HG02571 (cell line): Measurements from ENCODE around the gene SRPRA.
A peak's percentile ranks its signal among the peaks of the same experiment; 100 is the strongest.
"Not testable (repeated sequence)": the region's sequence is repeated elsewhere in the genome, so short reads cannot be mapped to it uniquely, and the experiment has no call there.

Experiments
- ATAC-seq: cut with Tn5 transposase; IDR thresholded peaks from one replicate; pipeline ENCODE4 v1.9.1; 2021; ENCODE audit warnings: mild to moderate bottlenecking, moderate library complexity; ENCODE audit not compliant: unreplicated experiment

Gene SRPRA

GRCh38 chr11:126284829-126285228, 16.1 kb upstream of the SRPRA start:
- ATAC-seq, result no peak

- peak; percentile 63 for ATAC-seq
These were observed 14.3 kb upstream of the SRPRA start, which contains the start of gene TIRAP for GRCh38 chr11:126282736-126283591. Gene TIRAP, plus strand, starts transcription at chr11:126283093. Its CDS starts 7,802 bp downstream, at chr11:126290895.

DNA sequence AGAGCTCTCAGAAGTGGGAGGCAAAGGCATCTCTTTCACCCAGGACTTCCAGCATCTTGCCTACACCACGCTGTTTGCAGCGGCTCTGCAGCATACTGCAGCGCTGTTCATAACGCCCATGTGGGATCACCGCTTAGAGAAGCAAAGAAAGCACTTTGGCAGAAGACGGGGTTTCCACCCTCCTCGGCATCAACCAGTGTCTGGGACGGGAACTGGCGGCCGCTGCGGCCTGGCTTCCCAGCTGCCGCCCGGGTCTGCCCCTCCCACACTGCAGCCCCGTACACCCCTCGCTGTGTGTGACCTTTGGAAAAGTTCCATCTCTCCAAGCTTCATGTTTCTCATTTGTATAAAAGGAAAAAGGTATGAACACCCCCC, 13.7 kb upstream of the SRPRA start:
- ATAC-seq, result no peak

GRCh38 chr11:126281666-126282175, 13.0 kb upstream of the SRPRA start:
- ATAC-seq, result no peak

GRCh38 chr11:126281245-126281644, 12.6 kb upstream of the SRPRA start:
- ATAC-seq, result no peak

- ATAC-seq, result no peak
These were observed 11.9 kb upstream of the SRPRA start for GRCh38 chr11:126280595-126280994.

- no peak for ATAC-seq
These were observed 10.5 kb upstream of the SRPRA start for GRCh38 chr11:126279191-126279590.

DNA sequence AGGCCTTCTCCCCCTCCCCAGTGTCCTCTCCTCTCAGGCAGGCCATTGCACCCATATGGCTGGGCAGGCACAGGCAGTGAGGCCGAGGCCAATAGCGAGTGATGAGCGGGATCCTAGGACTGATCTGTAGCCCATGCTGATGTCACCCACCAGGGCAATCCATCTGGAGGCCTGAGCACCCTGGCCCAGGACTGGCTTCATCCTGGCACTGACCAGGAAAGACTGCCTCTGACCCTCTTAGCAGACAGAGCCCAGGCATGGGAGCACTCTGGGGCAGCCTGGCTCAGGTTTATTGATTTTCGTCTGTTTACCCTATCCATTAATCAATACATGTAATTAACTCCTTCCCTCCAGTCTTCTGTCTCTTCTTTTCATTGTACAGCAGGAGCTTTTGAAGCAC, 9.1 kb upstream of the SRPRA start:
- no peak for ATAC-seq

- ATAC-seq, result no peak
These were observed 8.6 kb upstream of the SRPRA start for GRCh38 chr11:126277322-126277721.

DNA sequence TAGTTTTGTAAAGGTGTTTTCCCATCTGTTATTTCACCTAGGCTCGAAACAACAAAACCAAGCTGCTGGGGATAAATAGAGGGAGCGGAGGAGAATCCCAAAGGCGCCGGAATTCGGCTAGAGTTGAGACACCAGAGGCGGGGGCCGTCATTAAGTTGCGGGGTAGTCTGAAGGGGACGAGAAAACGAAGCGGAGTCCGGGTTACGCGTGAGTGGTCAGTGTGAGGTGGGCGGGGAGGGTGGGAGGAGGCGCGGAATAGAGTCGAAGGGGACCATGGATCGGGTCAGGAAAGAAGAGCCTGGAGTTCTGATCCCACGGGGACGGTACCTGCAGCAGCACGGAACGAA, 361 bp downstream of the SRPRA start:
- ATAC-seq, result peak; percentile 0

DNA sequence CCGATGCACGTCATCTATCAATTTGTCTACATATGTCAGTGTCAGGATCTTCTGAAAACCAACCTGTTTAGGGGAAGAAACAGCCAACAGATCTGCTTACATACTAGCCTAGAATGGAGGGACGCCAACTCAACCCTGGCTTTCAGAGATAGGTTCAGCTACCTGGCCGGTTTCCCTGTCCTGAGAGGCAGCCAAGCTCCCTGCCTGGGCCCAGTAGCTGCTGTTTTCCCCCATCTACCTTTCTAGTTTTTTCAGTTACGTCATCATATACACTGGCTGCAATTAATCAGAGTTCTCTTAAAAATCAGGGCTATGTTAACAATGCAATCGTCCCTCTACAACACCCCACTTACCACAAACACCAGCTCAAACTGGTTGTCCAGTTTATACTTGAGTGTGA, 1.0 kb downstream of the SRPRA start:
- ATAC-seq, result no peak

DNA sequence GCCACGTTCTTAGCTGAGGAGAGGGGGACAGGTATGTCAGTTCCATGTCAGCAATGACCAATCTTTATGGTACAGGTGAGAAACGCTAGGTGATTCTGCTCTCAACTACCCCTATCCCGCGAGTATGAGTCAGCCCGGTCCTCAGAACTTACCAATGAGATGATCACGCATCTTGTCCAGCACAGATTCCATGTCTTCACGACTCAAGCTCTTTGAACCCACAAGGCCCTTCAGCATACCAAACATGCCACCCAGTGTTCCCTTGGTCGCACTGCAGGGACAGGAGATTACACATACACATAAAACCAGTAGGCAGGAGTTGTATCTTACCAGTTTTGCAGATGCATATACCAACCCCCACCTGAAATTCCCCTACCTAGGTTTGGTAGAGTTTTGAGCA, 2.9 kb downstream of the SRPRA start:
- ATAC-seq, result no peak

GRCh38 chr11:126263489-126263888, 5.2 kb downstream of the SRPRA start:
- ATAC-seq, result no peak

GRCh38 chr11:126262216-126262615, 6.5 kb downstream of the SRPRA start:
- no peak for ATAC-seq

- no peak for ATAC-seq
These were observed 10.9 kb downstream of the SRPRA start for GRCh38 chr11:126257764-126258163.

DNA sequence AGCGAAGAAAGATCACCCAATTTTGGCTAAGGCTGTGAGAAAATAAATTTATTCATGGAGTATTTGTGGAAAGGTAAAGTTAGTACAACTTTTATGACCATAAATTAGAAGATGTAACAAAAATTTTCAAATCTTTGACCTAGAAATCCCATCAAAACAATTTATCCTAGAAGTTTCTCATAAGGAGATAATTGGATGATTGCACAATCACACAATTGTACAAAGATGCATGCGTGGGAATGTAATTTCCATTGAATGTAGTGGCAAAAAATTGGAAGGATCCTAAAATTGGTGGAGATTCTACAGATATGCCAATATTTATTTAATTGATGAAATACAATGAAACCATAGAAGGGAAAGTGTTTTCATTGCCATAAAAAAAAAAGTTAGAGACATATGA, 11.6 kb downstream of the SRPRA start:
- no peak for ATAC-seq

GRCh38 chr11:126256216-126256615, 12.5 kb downstream of the SRPRA start:
- ATAC-seq, result no peak

- not testable (repeated sequence) for ATAC-seq
These were observed 13.2 kb downstream of the SRPRA start for GRCh38 chr11:126255507-126255906.

GRCh38 chr11:126254819-126255218, 13.9 kb downstream of the SRPRA start:
- ATAC-seq, result no peak

GRCh38 chr11:126253265-126253664, 15.4 kb downstream of the SRPRA start:
- ATAC-seq, result no peak

- ATAC-seq, result no peak
These were observed 22.1 kb downstream of the SRPRA start for GRCh38 chr11:126246636-126247035.

- ATAC-seq, result no peak
These were observed 35.3 kb downstream of the SRPRA start for GRCh38 chr11:126233391-126233790.

DNA sequence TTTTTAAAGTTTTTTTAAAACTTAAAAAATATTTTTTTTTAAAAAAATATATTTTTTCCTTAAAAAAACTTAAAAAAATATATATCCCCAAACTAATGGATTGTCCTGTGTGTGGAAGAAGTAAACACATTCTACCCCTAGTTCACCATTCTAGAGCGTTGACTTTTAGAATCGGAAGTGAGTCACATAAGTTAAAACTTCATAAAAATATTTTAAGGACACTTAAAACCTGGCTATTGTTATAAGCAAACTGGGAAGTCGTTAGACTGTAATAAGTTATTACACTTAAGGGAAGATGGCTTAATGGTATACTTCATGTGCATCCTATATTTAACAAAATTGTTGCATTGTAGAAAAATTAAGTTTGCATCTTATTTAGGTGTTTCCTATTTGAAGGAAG, 36.0 kb downstream of the SRPRA start:
- ATAC-seq, result no peak
